Measurements from ENCODE around the gene OPA1.

Gene OPA1

DNA sequence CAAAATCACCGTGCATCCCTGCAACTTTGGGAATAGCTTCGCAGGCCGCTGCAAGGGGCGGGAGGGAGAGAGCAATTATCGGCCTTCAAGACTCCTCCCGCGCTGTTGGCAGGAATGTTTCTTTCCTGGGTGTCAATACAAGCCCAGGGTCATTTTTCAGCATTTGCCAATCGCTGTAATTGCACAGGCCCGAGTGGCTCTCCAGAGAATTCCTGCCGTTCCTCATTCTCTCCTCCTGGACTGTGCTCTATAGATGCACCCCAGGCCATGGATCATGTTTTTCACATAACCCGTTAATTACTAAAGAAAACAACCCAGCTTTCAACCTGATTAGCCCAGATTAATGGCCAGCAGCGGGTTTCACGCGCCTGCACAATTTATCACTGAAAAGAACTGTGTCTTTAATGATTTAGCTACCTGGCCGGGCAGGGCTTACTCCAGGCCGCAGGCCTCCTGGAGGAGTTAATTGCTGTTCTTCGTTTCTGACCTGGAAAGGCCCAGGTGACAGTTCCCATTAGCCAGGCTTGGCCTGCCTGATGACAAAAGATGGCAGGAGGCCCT, 144.3 kb downstream of the OPA1 start:
- no peak for DNase-seq (ENCODE audit: low spot score)

DNA sequence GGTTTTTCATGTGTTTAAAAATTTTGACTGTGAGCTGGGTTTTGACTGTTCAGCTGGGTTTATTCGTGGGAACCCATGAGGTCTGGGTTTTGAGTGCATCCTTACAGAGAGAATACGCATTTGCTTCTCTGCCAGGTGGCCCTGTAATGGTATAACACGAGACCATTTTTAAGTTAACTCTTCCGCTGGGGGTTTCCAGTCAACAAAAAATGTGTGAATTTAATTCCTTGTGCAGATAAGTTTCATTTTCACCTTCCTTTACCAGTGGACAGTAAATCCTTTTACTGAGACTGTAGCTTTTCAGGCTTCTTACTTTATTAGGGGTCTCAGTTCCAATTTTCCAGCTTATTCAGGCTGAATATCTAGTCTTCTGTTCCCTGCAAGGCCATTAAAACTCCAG, 149.6 kb downstream of the OPA1 start:
- DNase-seq (ENCODE audit: low spot score) = no peak

DNA sequence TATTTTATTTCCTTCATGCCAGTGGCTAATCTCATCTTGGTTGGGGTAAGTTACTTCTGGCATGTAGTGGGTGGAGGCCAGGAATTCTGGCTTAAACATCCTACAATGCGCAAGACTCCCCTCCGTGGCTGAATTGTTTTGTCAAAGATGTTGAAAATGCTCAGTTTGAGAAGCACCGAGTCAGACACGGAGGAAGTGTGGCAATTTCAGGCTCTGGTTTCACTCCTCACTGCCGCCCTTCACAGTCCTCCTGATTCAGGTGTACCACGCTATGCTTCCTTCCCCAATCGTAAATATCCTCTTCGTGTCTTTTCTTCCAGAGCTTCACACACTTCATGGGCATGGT, 150.7 kb downstream of the OPA1 start:
- no peak for DNase-seq (ENCODE audit: low spot score)

DNA sequence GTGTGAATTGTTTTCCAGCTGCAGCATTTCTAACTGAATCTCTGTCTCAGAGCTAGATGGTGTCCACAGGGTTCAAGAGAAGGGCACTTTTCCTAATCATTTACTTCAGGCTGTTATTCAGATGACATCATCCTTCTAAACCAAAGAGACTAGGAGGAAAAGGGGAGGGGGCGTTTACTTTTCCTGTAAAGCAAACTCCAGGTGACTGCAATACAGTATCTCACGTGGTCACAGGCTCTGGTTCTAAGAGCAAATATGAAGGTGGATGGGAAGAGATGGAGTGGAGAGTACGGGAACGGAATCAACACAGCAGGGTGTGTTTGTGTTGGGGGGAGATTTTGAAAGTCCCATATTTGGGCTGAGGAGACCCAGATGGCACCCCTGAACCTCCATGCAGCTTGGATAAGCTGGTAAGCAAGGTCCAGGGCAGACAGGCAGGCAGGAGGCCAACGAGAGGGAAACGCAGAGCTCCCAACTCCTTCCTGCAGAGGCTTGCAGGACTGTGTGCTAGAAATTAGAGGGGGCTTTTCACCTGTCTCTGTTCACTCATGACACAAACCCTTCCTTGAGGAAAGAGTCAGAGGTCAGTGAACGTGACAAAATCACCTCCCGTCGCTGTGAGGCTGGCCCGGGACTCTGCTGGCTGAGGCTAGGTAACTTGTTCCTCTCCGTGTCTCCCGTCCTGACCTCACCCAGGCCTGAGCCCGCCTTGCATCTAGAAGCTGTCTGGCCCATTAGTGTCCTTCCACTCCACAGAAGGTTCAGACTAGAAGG, 151.2 kb downstream of the OPA1 start:
- DNase-seq (ENCODE audit: low spot score) = no peak

DNA sequence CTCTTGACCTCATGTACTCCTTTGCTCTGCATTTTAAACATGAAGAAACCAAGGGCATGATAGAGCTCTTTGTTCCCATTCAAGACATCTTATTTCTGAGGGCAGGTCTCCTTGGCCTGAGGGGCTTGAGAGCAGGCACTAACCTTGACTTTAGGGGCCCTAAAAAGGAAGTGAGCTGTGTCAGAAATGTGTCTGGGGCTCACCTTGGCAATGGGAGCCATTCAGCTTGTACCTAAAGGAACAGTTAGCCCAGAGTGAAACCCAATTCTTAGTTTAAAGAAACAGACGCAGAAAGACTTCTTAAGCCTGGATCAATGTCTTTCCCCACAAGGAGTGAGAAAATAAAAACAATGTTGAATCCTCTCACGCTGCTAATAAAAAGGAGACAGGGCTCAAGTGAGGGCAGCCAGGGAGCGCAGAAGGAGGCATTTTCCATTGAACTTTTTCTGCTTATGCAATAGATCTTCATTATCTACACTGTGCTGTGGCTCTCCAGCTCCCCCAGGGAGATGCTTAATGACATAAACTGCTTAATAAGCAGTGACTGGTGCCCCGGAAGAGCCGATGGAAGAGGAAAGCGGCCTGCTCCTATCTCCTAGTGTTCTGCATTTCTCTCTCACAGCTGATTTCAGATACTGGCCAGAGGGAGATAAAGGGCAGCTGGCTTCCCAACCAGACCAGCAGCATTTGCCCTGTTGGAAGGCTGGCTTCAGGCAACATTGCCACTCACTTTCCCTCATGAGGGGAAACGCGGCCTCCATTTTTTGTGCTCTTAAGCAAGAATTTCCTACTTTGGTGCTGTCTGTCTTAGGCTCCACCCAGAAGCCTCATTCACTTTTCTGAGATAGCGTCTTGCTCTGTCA, 152.0 kb downstream of the OPA1 start:
- DNase-seq (ENCODE audit: low spot score) = no peak

DNA sequence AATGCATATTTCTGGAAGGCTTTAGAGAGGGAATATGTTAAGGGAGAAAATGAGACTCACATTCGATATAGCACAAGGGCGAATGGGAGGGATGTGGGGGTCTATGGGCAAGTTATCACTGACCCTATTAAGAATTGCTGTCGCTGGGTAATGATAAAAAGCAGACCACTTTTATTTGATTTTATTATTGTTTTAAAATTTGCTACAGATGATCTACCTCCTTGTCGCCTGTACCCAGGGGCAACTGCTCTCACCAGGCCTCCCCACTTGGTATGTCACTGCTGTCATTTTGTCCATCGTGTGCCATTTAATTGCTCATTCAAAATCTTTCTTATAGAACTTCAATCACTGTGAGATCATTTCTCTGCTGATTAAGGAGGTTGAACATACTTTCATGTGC, 153.8 kb downstream of the OPA1 start:
- no peak for DNase-seq (ENCODE audit: low spot score)

Data from GM03348 (cell line).